Left ventricle myocardium inferior (tissue), 1 donor: ENCODE data around the gene SLC13A1. TPM values are rescaled to one million over a fixed set of nuclear protein-coding genes. Genes with fewer than 3 reads are reported as not detected.

Experiments used
- DNase-seq: peaks from one replicate; pipeline ENCODE4 v3.0.0-alpha.2; 2020
- H3K27ac ChIP-seq: fragments of 200-600 bp; replicated peaks from 2 replicates; pipeline ENCODE4 v1.8.0; 2021
- H3K27me3 ChIP-seq: fragments of 200-600 bp; 2 replicates; pipeline ENCODE4 v1.8.0; 2021; ENCODE audit warnings: low read depth
- H3K36me3 ChIP-seq: fragments of 200-600 bp; 2 replicates; pipeline ENCODE4 v1.8.0; 2021
- H3K4me1 ChIP-seq: fragments of 200-600 bp; 2 replicates; pipeline ENCODE4 v1.8.0; 2021
- H3K4me3 ChIP-seq: fragments of 200-600 bp; 2 replicates; pipeline ENCODE4 v1.8.0; 2021; ENCODE audit warnings: mild to moderate bottlenecking, moderate library complexity
- H3K9me3 ChIP-seq: fragments of 200-600 bp; replicated peaks from 2 replicates; pipeline ENCODE4 v1.8.0; 2021
- CTCF ChIP-seq: fragments of 200-600 bp; IDR thresholded peaks from 2 replicates; pipeline ENCODE4 v1.8.0; 2021; ENCODE audit warnings: antibody characterized with exemption, mild to moderate bottlenecking, borderline replicate concordance
- intact Hi-C: fragments of 100-400 bp; cut with micrococcal nuclease; formaldehyde crosslinking; loops from one replicate; pipeline ENCODE4 v1.11.0; 2022
- total RNA-seq: library from RNA; stranded (reverse); fragmentation: NEBNext Ultra II Directional; extraction: Animal tissue kit (Norgen Biotek cat#: 25700); gene quantifications from one replicate; pipeline ENCODE4 v1.2.1, GENCODE V29; 2021
- donor health status: DM: no; HTN: yes; CAD: no; lungs with severe emphysema.

SLC13A1 gene
- total RNA-seq, 1 donor from 2014 or later: not detected

GRCh38 chr7:123079021-123079420, 120.7 kb downstream of the SLC13A1 start:
- TF ChIP-seq CTCF: no peak

GRCh38 chr7:123075838-123076467, 123.8 kb downstream of the SLC13A1 start:
- no peak for TF ChIP-seq CTCF
- H3K9me3 ChIP-seq: peaks cover 14% of the 10 kb centered on the region
- intact Hi-C loops: no loop called here
- no peaks in the 10 kb centered on the region for H3K36me3 ChIP-seq
- no peak for DNase-seq
- H3K27me3 ChIP-seq: no peaks in the 10 kb centered on the region
- H3K4me3 ChIP-seq: no peak overlapping the region
- no peaks in the 10 kb centered on the region for H3K4me1 ChIP-seq
- H3K27ac ChIP-seq: no peak overlapping the region

More at GRCh38 chr7:123079021-123079420, 120.7 kb downstream of the SLC13A1 start:
- Histone ChIP-seq H3K9me3 (peaks cover 25% of the 10 kb centered on the region), H3K27me3 (no peaks in the 10 kb centered on the region), H3K36me3 (no peaks in the 10 kb centered on the region), H3K27ac (no peak overlapping the region), H3K4me1 (no peaks in the 10 kb centered on the region), H3K4me3 (no peak overlapping the region)
- DNase-seq: no peak
- intact Hi-C loops: no loop called here

- no peak overlapping the region for H3K4me3 ChIP-seq
- no peaks in the 10 kb centered on the region for H3K4me1 ChIP-seq
- peak; percentile 25 for TF ChIP-seq CTCF
- peaks cover 8% of the 10 kb centered on the region for H3K9me3 ChIP-seq
- no peaks in the 10 kb centered on the region for H3K27me3 ChIP-seq
- H3K27ac ChIP-seq: no peak overlapping the region
- no peak for DNase-seq
- intact Hi-C loops: no loop called here
- no peaks in the 10 kb centered on the region for H3K36me3 ChIP-seq
Observed at GRCh38 chr7:123070702-123071286, 129.0 kb downstream of the SLC13A1 start.

GRCh38 chr7:123067814-123068213, 132.0 kb downstream of the SLC13A1 start:
- Histone ChIP-seq H3K4me3 (no peak overlapping the region), H3K27ac (no peak overlapping the region), H3K9me3 (peaks cover 15% of the 10 kb centered on the region), H3K36me3 (no peaks in the 10 kb centered on the region), H3K4me1 (no peaks in the 10 kb centered on the region), H3K27me3 (no peaks in the 10 kb centered on the region)
- DNase-seq: no peak
- intact Hi-C loops: no loop called here
- no peak for TF ChIP-seq CTCF

Other genes with a start within 250 kb of the SLC13A1 start
- not detected for gene TAS2R16, start 204.3 kb downstream of the SLC13A1 start, total RNA-seq